HG02642 (cell line): ENCODE measurements around the gene BRD1.
A peak's percentile ranks its signal among the peaks of the same experiment; 100 is the strongest.
"Not testable (repeated sequence)": the region's sequence is repeated elsewhere in the genome, so short reads cannot be mapped to it uniquely, and the experiment has no call there.

Source experiments
- ATAC-seq: cut with Tn5 transposase; IDR thresholded peaks from one replicate; pipeline ENCODE4 v1.9.1; 2021; ENCODE audit warnings: mild to moderate bottlenecking; ENCODE audit not compliant: unreplicated experiment, poor library complexity

The BRD1 gene

DNA sequence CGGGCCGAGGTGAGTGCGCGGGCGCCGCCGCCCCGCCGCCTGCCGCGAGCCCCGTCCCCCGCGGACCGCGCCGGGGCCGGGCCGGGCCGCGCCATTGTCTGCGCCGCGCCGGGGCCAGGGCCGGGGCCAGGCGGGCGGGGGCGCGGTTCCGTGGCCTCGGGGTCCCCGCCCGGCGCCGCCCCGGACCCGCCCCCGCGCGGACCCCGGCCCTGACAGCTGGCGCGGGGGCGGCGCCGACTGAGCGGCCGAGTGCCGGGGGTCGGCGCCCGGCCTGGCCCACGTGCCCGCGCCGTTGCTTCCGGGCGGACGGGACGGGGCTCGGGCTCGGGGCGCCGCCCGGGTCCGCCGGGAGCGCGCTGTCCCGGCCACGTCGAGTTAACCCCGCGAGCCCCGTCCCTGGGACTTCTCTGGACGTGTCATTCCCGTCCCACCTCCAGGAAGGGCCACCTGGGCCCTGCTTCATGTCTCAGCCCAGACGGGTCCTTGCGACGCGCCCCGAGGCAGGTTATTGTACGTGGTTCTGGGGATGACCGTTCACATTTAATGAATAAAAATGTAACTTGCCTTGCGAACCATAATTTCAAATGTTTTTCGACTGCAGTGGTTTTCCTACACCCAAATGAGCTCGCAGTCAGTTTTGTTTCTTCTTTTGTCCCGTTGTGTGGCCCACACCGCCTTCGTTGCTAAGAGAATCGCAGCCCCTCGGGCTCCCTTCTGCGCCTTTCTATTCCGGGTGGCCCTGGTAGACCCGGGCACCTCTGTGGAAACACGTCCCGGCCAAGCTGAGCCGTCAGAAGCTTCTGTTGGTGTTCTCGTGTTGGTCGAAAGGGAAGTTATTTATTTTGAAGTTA lies 26.5 kb upstream of the BRD1 start:
- peak; percentile 37 for ATAC-seq

- peak; percentile 87 for ATAC-seq
Observed at GRCh38 chr22:49852898-49853894, 25.5 kb upstream of the BRD1 start, which contains the start of gene ZBED4. TSS of gene ZBED4 (plus strand) at chr22:49853844. CDS start at chr22:49883663, 29,819 bp downstream.

GRCh38 chr22:49852568-49852897 lies 24.9 kb upstream of the BRD1 start:
- not testable (repeated sequence) for ATAC-seq

DNA sequence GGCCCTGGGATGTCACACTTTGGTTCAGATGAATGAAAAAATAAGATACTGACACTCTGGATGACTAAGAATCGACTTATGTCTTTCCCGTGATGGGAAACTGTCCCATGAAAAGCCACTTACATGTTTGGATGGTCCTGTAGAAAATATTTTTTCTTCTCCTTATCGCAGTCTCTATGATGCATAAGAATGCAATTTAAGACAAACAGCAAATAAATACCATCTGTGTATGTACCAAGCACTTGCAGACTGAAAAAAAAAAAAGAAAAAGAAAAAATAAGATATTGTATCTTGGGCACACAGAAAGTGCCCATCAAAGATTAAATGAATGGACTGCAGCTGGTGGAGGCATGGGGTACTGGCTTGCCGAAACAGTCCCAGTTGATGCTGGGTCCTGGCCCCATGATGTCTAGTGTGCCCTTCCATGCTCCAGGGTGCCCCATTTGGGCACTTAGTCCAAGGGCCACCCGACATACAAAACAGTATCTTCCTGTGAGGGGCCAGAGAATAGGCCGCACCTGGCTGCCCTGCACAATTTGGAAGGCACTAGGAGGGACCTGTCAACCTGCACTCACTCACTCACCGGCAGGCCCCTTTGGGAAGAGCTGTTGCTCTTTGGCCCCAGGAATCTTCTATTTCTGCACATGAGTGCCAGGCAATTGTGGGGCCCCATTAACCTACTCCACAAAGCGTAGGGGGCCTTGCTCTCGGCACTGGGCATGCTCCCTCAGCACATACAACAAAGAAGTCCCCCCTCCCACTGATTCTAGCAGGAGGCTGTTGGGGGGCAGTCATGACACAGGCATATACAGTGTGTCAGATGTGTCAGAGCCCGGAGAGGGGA lies 23.5 kb upstream of the BRD1 start:
- no peak for ATAC-seq

DNA sequence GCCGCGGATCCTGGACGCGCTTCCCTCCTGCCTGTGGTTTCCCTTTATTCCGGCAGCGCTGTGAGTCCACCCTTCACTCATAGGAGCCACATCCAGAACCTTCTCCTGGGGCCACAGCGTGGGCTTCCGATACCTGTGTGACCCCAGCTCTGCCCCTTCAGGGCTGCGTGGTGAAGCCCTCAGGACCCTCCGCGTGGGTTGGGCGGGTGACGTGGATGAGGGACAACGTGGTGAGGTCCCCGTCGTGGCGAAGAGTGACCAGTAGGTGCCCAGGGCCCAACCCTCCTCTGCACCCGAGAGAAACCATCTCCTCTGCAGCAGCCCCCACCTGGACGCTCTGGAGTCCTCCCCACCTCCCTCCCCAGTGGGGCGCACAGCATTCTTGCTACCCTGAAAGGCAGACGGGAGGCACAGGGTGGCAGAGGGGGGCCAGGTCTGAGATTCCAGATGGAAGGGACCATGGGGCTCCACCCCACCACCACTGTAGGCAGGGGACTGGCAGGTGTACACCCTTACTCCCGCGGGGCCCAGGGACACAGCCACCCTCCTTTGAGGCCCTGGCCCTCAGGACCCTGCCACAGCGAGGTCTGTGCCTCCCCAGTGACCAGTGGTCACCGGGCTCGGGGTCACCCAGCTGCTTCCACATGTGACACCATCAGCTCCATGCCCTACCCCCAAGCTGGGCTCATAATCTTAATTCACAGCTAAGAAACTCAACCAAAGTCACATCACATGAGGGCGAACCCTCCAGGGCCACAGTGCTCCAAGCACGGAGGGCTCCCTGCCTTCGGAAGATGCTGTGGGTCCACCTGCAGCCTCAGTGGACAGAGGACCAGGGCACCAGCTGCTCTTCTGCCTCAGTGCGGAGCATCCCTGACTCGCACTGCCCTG lies 22.6 kb upstream of the BRD1 start:
- ATAC-seq, result no peak

- ATAC-seq, result no peak
Observed at GRCh38 chr22:49849161-49850020, 21.7 kb upstream of the BRD1 start.

DNA sequence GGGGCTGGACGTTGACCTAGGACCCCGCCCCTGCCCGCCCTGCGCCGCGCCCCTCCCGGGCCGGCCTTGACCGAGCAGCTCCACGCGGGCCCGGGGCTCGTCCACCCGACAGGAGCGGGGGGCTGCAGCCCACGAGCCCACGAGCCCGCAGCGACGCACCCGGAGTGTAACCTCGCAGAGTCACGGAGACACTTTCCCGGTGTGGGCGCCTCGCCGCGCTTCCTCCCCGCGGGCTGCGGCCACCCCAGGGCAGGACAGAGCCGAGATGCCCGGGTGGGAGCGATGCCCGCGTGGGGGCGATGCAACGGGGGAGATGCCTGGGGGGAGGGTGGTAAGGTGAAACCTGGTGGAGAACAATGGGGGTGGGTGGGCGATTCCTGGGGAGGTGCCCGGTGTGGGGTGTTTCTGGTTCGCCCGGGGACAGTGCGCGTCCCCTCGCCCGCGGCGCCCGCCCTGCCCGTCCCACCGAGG lies 21.1 kb upstream of the BRD1 start:
- ATAC-seq, result no peak

DNA sequence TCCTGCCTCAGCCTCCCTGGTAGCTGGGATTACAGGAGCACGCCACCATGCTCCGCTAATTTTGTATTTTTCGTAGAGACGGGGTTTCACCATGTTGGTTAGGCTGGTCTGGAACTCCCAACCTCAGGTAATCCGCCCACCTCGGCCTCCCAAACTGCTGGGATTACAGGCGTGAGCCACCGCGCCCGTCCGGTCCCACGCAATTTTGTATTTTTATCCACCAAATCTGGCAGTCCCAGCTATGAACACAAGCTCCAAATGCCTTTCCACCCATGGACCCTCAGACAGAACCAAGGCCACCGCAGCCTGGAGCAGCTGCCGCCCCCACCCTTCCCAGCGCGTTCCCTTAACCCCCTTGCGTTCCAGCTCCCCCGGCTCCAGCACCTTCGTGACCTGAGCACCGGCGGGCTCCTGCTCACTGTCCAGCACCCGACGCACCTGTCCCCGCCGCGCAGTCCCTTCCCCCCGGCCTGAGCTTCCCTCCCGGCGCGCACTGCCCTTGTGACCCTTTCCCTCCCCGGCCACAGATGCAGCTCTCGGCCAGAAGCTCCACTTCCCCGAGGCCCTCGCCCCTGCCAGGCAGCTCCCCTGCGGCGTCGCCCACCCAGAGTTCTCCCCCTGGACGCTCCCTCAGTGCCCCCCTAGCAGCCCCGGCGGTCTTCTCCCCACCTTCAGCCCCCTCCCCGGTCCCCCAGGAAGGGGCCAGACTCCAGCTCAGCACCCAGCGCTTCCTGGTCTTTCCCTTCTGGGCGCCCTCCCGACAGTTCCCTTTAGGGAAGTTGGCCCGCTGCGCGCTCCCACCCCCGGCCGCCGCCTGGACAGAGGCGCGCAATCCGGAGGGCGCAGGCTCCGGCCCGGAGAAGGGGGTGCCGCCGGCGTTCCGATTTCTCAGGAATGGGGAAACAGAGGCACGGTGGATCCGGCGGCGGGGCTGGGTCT lies 20.3 kb upstream of the BRD1 start:
- no peak for ATAC-seq

- no peak for ATAC-seq
Observed at GRCh38 chr22:49845666-49846459, 18.2 kb upstream of the BRD1 start.

GRCh38 chr22:49845241-49845640 lies 17.6 kb upstream of the BRD1 start:
- no peak for ATAC-seq

- no peak for ATAC-seq
Observed at GRCh38 chr22:49838771-49839717, 11.4 kb upstream of the BRD1 start.

- no peak for ATAC-seq
Observed at GRCh38 chr22:49833340-49834007, 5.8 kb upstream of the BRD1 start.

DNA sequence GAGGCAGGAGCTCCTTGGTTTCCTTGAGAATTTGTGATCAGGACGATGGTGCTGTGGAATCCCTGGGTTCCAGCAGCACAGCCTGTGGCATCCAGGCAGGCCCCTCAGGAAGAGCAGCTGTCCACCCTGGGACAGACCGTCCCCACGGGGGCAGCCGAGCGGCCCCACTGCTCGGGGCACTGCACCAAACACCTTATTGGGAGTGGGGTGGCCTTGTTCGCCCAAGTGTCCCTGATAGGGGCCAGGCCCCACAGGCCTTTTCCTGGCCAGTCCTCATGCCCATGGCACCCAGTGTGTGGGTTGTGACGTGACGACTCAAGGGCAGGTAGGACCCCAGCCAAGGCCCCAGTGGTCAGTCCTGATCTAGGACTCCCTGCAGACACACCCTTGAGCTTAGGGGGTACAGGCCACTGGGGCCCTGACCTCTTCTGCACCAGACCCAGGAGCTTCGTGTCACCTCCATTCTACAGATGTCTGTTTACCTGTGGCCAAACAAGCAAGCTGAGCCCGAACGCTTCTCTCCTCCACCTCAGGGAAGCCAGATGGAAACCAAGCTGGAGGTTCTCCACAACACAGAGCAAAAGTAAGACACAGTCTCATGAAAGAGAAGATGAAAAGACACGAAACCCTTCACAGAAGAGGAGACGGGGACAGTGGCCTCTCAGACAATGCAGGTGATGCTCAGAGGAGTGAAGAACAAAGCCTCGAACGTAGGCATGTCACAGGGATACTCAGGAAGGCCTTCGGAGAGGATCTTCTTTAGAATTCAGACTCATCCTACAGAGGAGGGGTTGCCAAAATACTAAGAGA lies 1.6 kb upstream of the BRD1 start:
- ATAC-seq, result no peak

DNA sequence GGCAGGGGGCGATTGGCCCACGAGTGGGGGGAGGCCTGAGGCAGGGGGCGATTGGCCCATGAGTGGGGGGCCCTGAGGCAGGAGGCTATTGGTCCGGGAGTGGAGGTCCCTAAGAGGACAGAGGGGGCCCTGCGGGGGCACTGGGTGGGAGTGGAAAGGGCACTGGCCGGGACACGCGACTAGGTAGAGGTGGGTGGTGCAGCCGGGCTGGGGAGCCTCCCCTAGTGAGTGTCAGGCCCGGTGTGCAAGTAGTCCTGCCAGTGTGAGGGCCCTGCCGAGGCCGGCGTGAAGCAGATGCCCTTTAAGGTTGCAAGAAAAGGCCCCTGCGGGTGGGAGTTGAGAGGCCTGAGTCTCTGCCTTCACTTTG lies 909 bp upstream of the BRD1 start:
- no peak for ATAC-seq
